M059J (cell line): ENCODE results near the gene ISG15. TPM values are rescaled to one million over a fixed set of nuclear protein-coding genes. Genes with fewer than 3 reads are reported as not detected.

Experiments
- DNase-seq: peaks from one replicate; pipeline ENCODE4 v3.0.0-alpha.2; 2012; ENCODE audit warnings: low read depth
- total RNA-seq: library from RNA; depleted of rRNA; stranded (reverse); fragments of >200 nt; shearing (Covaris generic); gene quantifications from 2 replicates; pipeline ENCODE4 v1.2.3, GENCODE V29; 2014; rRNA removed

The ISG15 gene
- total RNA-seq, result 2,871 and 3,124 TPM in 2 replicates

DNA sequence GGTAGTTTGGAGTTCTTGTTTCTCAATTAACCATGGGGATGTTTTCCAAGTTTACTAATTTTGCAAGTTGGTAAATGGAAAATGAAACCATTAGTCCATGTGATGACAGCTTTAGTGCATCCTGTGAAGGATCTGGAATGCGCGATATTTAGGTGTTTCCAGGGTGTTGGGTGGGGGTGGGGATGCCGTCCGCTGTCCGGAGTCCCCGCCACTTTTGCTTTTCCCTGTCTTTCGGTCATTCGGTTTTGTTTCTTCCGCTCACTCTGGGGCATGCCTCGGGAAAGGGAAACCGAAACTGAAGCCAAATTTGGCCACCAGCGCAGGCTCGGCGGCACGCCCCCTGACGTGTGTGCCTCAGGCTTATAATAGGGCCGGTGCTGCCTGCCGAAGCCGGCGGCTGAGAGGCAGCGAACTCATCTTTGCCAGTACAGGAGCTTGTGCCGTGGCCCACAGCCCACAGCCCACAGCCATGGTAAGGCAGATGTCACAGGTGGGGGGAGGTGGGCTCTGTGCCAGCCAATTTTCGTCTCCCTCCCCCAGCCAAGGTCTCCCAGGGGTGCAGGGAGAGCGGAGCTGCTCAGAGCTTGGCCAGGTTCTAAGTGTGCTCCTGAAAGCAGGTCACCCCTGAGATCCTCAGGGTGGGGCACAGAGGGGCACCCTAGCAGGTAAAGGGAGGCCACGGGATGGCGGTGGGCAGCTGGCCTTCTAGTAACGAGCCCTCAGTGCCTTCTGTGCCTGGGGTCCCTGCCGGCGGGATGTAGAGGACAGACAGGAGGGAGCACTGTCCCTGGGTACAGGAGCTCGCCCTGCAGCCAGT is at the start of gene ISG15:
Gene ISG15, plus strand, starts transcription at position 393 of the 817 bp plus-strand sequence. Its CDS starts 77 bp downstream, at position 470.
- peak; percentile 97 for DNase-seq

DNA sequence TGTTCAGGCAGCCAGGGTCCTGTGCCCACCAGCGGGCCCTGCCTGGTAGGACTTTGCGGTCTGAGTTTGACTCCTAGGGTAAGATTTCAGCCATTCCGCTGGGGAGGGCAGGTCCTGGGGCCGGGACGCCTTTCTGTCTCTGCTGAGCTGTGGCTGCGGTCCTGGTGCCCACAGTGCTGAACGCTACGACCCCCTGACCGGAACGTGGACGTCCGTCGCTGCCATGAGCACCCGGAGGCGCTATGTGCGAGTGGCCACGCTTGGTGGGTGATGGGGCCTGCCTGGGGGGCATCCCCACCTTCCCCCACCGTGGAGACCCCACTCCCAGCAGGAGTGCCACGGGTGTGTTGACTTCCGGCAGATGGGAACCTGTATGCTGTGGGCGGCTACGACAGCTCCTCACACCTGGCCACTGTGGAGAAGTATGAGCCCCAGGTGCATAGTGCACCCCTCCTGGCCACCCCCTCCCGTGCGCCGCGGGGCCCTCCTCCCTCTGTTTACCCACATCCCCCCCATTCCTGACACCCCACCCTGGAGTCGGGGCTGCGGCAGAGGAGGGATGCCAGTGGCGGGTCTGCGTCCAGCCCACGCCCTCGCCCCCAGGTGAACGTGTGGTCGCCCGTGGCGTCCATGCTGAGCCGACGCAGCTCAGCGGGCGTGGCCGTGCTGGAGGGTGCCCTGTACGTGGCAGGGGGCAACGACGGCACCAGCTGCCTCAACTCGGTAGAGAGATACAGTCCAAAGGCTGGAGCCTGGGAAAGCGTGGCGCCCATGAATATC is 49.4 kb upstream of the ISG15 start:
- DNase-seq, result no peak

DNA sequence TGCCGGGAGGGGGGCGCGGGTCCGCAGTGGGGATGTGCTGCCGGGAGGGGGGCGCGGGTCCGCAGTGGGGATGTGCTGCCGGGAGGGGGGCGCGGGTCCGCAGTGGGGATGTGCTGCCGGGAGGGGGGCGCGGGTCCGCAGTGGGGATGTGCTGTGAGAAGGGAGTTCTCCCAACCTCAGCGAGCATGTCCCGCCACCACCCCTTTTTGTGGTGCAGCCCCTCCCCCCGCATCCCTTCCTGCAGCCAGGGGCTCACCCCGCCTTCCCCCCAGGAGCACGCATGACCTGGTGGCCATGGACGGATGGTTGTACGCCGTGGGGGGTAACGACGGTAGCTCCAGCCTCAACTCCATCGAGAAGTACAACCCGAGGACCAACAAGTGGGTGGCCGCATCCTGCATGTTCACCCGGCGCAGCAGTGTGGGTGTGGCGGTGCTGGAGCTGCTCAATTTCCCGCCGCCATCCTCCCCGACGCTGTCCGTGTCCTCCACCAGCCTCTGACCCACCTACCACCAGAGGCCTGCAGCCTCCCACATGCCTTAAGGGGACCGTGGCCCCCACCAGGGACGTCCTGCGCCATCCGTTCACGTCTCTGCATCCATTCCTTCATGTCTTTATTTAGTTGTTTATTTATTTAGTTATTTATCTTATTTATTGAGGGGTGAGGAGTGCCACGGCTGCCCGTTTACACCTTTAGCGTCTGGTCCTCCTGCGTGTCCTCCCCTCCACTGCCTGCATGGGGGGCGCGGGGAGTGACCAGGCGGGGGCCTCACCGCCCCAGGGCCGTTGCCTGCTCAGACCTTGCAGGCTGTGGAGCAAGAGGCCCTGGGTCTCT is 48.4 kb upstream of the ISG15 start:
- no peak for DNase-seq

DNA sequence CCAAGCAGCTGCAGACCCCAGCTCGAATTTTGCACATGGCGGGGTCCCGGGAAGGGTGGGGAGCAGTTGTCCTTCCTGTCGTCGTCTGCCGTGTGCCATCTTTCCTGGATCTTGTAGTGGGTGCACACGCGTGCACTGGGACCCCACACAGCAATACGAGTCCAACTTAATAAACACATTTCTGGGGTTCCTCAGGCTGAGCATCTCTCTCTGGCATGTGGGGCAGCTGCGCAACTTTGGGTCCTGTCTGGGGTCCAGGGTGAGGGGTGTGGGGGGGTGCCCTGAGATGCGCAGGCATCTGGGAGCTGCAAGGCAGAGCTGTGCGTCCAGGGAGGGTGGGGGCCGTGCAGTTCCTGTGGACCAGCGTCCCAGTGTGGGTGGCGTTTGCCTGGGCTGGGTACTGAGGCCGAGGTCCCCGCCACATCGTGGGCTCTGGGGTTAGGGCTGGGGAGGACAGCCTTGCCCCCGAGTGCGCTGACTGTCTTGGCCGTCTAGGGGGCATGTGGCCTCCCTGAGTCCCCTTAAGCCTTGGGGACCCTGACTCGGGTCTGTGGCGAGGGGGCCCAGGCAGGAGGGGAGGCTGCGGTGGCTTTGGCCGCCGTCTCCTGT is 47.7 kb upstream of the ISG15 start:
- DNase-seq, result no peak

DNA sequence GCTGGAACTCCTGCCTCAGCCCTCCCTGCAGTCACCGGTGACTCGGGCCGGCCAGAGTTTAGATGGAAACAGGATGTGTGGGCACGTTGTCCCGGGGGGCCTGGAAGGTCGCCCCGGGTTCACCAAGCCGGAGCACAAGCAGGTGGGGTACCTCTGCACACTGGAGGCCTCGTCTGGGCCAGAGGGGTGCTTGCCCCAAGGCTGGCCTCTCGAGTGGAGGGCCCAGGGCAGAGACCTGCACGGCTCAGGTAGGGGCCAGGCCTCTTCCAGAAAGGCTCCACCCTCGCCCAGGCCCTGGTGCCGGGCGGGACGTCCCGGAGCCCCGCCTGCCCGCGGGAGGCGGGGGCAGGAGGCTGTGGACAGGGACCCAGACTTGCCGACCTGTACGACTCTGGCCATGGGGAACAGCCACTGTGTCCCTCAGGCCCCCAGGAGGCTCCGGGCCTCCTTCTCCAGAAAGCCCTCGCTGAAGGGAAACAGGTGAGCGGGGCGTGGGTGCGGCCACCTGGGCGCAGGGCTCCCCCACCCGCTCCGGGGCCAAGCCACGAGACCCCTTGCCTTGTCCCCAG is 47.1 kb upstream of the ISG15 start, which contains the start of gene PLEKHN1:
Gene PLEKHN1, plus strand, starts transcription at position 348 of the 569 bp plus-strand sequence. Its CDS starts 50 bp downstream, at position 398.
- DNase-seq, result peak; percentile 89

DNA sequence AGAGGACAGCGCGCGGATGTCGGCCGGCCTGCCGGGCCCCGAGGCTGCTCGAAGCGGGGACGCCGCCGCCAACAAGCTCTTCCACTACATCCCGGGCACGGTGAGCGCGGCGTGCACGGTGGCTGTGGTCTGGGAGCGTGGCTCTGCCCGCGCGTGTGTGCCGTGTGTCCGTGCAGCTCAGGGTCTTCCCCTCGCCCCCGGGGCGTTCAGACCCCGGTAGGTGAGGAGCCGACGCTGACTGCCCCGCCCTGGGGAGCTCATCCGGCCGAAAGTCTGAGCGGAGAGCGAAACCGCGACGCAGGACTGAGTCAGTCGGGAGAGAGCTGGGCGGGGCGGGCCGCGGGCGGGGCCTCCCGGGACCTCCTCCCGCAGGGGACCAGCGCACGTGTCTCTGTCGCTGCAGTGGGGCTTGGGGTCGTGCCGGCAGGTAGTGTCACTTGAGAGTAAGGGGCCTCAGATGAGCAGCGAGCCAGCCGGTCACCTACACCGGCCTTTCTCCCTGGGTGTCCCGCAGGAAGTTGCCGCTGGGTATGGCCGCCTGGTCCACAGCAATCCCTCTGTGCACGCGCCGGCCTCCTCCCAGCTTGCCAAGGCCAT is 46.5 kb upstream of the ISG15 start:
- DNase-seq, result peak; percentile 83

DNA sequence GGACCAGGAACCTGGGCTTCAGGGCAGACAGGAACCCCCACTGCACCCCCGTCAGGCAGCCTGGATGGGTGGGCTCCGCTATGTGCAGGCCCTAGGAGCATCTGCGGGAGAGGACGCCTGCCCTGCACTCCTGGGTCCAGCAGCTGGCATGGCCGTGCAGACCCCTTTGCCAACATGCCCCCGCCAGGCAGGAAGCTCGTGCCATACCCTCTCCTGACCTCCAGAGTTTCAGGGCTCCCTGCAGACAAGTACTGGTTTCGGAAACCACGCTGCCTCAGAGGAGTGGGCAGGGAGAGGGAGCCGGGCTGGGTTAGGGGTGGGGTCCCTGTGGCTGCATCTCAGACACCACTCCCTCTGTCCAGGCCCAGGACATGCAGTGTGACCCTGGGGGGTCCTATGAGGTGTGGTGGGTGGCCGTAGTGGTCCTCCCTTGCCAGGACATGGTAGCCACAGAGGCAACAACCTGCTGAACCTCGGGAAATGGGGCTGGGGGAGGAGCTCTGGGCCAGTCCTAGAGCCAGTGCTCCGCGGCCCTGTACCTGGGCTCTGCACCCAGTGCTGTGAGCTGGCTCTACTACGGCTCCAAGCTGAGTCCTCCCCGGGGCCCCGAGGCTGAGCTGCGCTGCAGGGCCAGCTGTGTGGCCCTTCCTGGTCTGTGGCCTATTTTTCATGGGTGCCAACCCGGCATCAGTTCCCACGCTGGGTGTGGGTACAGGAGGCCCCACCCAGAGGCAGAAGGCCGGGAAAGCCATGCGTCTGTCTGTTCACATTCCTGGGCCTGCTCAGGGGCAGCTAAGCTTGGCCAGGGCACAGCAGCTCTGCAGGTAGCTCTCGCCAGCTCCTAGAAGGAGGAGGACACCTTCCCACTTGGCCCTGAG is 45.6 kb upstream of the ISG15 start:
- no peak for DNase-seq

DNA sequence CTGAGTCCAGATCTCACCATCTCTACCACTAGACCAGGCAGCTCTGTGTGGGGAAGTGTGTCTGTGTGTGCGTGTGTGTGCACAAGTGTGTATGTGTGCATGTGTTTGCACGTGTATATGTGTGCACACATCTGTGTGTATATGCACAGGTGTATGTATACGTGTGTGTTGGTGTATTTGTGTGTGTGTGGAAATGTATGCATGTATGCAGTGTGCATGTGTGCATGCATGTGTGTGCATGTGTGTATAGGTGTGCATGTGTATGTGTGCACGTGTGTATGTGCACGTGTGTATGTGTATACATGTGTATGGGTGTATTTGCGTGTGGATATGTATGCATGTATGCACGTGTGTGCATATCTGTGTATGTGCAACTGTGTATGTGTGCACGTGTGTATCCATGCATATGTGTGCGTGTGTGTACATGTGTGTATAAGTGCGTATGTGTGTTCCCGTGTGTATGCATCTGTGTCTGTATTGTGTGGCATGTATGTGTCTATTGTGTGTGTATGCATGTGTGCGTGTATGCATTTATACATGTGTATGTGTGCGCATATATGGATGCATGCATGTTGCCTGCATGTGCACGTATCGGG is 43.9 kb upstream of the ISG15 start:
- no peak for DNase-seq

DNA sequence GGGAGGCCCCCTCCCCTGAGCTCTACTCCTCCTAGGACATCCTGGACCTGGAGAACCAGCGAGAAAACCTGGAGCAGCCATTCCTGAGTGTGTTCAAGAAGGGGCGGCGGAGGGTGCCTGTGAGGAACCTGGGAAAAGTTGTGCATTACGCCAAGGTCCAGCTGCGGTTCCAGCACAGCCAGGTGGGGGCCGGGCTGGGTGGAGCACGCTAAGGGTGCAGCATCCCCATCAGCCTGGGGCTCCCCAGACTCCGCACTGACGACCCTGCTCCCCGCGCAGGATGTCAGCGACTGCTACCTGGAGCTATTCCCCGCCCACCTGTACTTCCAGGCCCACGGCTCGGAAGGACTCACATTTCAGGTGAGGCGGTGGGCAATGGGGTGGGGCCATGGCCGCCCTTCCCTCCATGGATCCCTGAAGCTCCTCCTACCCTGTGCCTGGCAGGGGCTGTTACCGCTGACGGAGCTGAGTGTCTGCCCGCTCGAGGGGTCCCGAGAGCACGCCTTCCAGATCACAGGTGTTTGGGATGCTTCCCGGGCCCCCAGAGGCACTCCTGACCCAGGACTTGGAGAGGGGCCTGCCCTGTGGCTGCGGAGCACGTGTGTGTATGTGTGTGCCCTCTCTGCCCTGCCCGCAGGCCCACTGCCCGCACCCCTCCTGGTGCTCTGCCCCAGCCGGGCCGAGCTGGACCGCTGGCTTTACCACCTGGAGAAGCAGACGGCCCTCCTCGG is 42.9 kb upstream of the ISG15 start:
- no peak for DNase-seq

DNA sequence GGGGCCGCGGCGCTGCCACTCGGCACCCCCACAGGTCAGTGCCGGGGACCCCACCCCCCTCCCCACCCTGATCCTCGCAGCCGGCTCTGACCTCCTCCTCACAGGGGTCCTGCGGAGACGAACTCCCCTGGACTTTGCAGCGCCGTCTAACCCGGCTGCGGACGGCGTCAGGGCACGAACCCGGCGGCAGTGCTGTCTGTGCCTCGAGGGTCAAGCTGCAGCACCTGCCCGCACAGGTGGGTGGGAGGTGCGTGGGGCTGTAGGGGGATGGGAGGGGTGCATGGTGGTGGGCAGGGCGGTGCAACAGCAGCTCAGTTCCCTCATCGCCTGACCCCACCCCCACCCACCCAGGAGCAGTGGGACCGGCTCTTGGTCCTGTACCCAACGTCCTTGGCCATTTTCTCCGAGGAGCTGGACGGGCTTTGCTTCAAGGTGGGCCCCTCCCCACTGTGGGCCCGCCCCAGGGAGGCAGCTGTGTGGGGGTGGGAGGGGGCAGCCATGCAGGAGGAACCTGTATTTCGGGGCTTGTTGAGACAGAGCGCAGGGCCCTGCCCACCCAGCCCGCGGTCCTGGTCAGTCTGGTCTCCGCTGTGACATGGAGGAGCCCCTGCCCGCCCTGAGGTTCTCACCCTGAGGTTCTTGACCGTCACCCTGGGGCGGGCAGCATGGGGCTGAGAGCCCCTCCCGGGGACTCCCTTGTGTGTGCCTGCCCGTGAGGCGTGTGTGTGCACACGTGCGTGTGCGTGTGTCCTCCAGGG is 42.1 kb upstream of the ISG15 start:
- DNase-seq, result no peak

DNA sequence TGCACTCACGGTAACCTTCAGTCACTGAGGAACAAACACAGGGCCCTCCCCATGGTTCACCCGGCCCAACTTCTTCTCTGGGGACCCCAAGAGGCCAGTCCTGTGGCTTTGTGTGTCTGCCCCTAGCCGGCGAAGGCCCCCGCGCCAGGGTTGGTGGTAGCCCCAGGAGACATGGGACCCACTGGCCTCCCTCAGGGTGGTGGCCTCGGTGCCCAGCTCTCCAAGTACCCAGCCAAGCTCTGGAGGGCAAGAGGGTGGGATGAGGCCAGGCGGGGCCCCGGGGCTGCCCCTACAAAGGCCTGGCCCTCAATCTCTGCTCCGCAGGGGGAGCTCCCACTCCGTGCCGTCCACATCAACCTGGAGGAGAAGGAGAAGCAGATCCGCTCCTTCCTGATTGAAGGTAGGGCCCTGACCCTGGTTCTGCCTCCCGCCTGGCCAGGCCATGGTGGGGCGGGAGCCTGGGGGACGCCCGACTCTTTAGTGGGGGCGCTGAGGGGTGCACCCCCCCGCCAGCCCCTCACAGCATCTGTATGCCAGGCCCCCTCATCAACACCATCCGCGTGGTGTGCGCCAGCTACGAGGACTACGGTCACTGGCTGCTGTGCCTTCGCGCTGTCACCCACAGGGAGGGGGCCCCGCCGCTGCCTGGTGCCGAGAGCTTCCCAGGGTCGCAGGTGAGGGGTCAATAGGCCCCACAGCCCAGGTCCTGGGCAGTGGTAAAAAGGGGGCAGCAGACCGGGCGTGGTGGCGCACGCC is 41.4 kb upstream of the ISG15 start:
- DNase-seq, result no peak

DNA sequence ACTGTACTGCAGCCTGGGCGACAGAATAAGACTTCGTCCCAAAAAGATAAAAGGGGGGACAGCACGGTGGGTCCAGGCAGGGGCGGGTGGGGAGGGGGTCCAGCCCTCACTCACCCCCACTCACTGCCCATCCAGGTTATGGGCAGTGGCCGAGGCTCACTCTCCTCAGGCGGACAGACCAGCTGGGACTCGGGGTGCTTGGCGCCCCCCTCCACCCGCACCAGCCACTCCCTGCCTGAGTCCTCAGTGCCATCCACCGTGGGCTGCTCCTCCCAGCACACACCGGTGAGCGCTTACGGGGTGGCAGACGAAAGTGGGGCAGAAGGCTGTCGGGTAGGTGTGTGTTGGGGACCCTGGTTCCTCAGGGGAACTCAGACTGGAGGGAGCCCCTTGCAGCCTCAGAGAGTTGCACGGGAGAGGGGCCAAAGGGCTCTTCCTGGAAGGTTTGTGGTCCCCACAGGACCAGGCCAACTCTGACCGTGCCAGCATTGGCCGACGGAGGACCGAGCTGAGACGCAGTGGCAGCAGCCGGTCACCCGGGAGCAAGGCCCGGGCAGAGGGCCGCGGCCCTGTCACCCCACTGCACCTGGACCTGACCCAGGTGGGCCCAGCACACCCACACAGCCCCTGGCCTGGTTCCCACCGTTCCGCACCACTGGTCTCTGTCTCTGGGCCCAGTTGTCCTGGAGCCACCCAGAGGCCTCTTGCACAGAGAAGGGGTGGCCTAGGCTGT is 40.4 kb upstream of the ISG15 start:
- no peak for DNase-seq

DNA sequence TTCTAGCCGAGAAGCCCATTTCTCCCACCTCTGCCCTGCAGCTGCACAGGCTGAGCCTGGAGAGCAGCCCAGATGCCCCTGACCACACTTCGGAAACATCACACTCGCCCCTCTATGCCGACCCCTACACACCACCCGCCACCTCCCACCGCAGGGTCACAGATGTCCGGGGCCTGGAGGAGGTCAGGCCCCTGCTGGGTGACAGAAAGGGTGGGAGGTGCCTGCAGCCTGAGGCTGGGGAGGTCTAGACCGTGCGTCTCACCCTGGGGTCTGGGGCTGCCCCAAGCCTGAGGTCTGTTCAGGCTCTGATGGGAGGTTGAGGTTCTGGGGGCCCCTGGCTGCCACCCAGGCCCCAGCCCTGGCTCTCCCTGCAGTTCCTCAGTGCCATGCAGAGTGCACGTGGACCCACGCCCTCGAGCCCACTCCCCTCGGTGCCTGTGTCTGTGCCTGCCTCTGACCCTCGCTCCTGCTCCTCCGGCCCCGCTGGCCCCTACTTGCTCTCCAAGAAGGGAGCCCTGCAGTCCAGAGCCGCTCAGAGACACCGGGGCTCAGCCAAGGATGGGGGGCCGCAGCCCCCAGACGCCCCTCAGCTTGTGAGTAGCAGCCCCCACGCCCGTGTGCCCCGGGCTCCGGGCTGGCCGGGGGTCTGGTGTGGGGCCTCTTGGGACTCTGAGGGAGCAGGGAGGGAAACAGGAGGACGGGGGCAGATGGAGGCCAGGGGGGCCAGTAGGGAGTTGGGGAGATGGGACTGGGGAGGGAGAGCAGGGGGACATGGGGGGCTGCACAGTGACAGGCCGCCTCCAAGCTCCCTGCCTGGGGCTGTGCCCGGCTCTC is 39.6 kb upstream of the ISG15 start:
- no peak for DNase-seq

DNA sequence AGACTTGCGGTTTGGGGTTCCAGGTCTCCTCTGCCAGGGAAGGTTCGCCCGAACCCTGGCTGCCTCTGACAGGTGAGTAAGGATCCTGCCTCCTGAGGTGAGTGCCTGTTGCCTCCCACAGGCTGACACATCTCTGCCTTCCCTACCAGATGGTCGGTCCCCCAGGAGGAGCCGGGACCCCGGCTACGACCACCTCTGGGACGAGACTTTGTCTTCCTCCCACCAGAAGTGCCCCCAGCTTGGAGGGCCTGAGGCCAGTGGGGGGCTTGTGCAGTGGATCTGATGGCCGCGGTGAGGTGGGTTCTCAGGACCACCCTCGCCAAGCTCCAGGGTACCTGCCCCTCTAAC is 39.0 kb upstream of the ISG15 start:
- no peak for DNase-seq

DNA sequence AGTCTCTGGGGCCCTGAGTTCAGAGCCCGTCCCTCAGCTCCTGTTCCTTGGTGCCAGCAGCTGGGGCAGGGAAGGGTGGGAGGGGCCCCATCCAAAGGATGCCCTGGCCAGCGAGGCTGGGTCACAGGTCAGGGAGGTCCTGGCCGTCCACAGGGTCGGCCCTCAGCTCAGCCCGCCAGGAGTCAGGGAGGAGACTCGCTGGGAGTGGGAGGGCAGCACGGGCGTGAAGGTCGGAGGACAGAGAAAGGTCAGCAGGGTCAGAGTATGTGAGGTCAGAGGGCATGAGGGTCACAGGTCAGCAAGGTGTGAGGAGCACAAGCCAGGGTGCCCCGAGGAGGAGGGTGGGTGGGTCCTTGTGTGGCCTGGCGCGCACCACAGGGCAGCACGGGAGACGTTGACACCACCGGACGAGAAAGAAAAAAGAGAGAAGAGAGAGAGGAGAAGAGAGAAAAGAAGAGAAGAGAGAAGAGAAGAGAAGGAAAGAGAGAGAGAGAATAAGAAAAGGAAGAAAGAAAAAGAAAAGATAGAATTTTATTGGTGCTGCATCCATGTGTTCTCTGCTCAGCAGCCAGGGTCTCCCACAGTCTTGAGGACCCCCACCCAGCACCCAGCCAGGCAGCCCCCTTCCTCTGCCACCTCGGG is 38.5 kb upstream of the ISG15 start:
- no peak for DNase-seq
